Activated CD4-positive, alpha-beta T cell treated with anti-CD3 and anti-CD28 coated beads, Interleukin-2, Interleukin-4, amounts not matched to agents 100 ng/mL and 50 ng/mL, durations not matched to agents 16 hours and 8 hours (primary cell): ENCODE results near the gene CRACDL.
"Not testable (repeated sequence)": the region's sequence is repeated elsewhere in the genome, so short reads cannot be mapped to it uniquely, and the experiment has no call there.

Experiments used
- DNase-seq: peaks from one replicate; pipeline ENCODE4 v3.0.0-alpha.2; 2020; ENCODE audit warnings: low spot score

The CRACDL gene

DNA sequence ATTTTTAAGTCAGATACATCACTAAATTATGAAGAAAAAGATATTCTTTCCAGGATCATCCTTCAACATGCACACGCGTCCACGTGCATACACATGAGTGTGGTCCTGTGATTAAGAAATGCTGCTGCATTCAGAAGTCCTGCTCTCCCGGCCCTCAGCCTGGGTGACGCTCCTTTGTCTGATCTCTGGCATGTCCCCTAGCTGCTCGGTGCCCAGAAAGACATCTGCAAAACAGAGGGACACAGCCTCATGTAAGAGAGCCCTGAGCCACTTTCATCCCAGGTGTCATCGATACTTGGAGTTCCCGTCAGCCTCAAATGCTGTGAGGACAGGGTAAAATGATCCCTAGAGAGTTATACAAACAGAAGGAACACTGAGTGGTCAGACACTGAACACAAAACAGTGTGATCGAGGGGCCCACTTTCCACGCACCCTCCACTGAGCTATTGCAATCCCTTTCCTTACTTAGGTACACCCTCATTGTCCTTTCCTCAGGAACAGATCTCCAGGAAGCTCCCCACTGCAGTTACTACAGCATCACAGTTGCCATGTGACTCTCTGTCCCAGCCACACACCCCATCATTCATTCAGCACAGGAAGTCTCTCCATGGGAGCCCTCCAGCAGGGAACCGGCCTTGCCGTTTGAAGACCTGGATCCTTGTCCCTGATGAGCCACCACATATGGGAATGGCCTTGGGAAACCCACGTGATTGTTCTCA is 32.1 kb downstream of the CRACDL start:
- DNase-seq: no peak

DNA sequence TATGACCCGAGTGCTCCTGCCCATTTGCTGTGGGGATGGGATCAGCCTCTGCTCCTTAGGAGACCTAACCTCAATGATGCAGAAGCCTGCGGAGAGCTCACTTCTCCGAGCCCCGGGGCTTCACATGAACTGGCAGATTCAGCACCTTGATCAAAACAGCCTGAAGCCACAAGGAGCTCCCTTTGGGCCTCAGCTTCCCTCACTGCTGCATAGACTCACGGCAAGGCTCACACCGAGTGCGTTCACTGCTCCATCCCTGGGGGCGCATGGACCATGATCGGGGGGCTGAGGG is 33.0 kb downstream of the CRACDL start:
- DNase-seq: no peak

DNA sequence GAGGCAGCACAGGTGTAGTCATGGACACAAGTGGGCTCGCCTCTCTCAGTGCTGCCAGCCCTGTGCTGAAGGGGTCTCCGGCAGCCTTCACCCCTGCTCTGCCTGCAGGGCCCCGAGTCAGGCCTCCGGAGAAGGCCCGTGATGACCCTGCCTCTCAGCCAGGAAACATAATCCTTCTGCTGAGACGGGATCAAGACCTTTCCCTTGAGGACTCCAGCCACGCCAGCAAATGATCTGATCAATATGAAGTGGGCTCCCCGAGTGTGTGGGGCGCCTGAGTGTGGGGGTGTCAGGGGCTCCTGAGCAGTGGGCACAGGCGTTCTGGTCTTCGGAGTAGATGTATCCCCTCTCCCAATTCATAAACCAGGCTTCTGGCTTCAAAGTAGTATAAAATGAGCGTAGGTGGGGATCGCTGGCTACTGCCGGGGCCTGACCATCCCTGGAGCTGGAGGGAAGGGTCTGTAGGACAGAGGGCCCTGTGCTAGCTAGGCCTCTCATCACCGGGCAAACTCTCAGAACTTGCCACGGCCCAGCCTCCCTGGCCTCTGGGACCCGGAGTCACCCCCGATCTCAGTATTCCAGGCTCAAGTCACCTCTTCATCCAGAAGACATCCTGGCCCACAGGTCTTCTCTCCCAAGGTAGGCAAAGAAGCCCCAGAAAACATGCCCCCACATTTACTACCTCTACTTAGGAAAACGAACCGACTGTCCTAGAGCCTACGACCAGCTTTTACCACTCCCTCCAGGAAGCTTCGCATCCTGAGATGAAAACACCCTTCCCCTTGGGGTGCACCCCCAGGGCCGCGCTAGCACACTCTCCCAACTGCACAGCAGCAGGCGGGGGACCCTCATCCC is 33.6 kb downstream of the CRACDL start:
- DNase-seq: no peak

DNA sequence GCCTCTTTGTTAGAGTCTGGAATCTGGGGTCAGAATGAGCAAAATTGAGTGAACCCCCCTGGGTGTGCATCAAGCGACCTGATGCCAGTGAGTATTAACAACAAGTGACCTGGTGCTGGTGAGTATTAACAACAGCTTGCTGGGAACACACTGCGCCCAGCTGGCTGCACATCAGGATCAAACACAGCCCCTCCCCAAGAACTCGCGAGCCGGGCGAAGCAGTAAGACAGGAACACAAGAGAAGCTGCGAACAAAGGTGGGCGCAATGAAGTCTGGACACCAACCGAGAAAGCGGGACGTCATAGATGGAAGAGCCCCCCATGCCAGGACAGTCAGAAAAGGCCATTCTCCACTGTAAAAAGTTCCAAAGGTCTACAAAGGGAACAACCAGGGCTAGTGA is 34.3 kb downstream of the CRACDL start:
- DNase-seq: no peak

DNA sequence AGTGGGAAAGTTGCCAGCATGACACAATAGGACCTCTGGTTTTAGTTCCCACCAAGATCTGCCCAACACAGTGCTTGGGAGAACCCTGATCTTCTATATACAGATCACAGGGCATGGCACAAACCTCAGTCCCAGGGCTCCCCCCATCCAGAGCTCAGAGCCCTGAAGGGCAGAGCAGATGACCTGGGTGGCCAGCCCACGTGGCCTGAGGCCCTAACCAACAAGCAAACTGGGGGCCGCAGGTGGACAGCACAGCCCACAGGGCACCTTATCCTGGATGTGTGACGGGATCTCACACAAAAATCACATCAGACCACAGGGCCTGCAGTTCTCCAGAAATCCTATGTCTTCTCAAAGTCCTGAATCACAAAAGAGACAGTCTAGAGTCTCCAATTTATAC is 34.7 kb downstream of the CRACDL start:
- DNase-seq: no peak

DNA sequence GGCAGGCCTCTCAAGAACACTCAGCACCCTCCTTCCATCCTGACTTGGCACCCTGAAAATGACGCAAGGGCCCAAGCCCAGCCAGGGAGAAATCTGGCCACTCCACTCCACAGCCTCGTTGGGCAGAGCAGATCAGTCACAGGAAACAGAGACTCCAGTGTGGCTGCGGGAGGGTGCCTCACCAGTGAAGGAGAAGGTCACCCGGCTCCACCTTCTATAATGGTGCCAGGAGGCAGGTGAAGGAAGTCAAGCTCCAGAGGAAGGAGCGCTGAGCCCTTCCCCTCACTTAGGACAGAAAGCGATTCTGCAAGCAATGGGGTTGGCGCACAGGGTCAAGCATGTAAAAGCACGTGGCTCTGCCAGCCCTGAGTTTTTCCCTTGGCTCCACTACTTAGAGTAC is 35.3 kb downstream of the CRACDL start:
- no peak for DNase-seq

DNA sequence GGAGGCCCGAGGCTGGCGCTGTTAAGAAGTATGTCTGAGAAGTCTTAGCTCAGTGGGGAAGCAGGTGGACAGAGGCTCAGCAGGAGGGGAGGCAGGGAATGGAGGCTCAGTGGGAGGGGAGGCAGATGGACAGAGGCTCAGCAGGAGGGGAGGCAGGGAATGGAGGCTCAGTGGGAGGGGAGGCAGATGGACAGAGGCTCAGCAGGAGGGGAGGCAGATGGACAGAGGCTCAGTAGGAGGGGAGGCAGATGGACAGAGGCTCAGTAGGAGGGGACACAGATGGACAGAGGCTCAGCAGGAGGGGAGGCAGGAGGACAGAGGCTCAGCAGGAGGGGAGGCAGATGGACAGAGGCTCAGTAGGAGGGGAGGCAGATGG is 36.3 kb downstream of the CRACDL start:
- not testable (repeated sequence) for DNase-seq

DNA sequence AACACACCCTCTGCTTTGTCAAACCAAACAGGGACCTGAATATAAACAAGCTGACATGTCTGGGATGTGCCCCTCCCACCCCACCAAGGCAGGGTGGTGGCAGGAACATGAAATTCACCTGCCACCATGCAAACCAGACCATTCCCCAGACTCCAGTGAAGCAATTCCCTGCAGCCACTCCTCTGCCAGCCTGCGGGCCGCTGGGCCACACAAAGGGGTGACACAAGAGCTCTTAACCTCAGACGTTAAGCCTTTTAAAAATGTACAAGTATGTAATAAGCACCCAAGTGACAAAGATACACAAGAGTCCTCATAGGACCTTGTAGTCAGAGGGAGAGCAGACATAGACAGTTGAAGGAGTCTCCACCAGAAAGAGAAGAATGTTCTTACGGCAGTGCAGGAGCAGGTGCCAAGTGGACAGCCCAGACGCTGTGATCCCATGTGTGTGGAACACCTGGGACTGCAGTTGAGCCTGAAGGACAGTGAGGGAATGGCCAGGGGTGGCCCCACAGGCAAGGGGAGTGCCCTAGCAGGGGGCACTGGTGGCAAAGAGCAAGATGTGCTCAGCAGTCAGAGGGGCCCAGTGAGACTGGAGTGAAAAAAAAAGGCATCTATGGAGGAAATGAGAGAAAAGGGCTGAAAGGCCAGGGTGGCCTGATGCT is 36.9 kb downstream of the CRACDL start:
- DNase-seq: no peak

DNA sequence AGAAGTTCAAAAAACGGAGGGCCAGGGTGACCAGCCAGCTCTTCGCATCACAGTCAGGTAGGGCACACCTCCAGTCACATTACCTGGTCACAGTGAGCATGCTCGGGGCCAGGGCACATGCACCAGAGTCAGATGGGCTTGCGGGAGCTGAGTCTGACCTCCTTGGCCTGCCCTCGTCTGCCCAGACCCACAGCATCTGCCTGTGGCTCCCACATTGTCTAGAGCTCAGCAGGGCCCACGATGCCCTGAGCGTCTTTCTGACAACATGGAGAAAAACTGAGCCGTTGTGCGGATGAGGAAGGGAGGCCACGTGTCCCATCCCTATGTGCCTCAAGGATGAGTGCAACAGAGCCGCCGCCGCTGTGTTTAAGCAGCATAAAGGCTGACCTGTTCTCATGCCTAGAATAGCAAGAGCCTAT is 37.6 kb downstream of the CRACDL start:
- DNase-seq: no peak

DNA sequence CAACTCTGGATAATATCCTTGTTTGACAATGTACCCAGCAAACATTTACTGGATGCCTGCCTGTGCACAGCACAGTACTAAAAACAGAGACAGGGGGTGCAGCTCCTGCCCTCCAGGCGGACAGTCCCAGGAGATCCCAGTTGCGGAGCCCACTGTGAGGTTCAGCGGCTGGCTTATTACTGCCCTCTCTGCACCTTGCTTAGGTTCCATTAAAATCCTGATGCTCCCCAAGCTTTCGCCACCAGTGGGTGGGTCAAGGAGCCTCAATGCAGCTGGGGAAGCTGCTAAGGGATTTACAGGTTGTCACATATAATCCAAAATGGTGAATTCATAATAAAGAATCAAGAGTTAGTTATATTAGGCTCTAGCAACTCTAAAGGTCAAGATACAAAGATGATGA is 38.3 kb downstream of the CRACDL start:
- DNase-seq: no peak

DNA sequence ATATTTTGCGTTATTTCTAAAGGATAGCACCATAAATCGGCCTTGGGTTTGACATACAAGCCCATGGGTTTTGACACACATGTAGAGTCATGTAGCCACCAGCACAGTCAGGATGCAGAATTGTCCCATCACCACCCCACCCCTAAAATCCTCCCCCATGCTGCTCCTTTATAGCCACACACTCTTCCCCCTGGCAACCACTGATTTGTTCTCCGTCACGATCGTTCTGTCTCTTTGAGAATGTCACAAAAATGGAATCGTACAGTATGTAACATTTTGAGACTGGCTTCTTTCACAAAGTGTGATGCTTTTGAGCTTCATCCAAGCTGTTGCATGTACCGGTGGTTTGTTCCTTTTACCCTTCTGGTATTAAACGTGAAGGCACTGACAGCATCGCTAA is 39.1 kb downstream of the CRACDL start:
- DNase-seq: no peak

DNA sequence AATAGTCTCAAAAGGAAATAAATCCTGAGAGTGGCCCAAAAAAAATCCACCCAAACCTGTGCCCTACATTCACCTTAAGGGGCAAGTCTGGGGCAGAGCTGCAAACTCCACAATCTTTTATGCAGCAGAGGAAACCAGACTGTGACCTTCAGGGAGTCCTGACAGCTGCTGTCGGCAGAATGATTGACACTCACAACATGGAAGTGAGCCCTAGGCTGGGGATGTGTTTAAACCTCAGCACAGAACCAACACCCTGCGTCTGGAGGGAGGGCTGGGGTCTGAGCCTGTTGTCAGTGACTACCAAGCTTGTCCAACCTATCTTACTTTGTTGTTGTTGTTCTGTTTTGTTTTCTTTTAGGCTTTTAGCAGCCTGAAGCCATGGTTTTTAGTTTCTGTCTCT is 39.6 kb downstream of the CRACDL start:
- no peak for DNase-seq

DNA sequence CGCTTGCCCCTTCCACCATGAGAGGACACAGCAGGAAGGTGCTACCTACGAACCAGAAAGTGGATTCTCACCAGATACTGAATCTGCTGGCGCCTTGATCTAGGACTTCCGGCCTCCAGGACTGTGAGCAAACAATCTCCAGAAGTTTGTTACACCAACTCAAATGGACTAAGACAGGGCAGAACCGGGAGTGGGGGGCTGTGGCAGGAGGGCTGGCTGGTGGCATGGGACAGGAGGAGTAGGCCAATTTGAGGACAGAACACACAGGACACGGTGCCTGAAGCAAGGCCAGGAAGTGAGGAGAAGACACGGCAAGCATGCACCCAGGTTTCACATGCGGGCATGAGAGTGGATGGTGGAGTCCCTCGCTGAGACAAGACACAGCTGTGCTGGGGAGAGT is 40.1 kb downstream of the CRACDL start:
- no peak for DNase-seq

DNA sequence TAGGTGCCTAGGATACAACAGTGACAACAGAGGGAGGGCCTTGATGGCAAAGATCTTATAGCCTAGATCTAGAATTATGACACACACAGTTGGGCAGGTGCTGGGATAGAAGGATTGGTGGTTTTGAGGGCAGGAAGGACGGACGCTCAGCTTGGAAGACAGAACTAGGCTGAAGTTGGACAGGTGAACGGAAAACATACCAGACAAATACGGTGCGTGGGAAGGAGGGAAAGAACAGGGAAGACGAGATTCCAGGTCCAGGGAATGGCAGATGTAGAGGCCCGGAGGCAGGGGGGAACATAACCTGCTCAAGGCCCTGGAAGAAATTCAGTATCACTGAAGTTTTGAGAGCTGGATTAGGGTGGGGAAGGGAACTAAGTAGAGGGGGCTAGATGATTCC is 40.8 kb downstream of the CRACDL start:
- DNase-seq: no peak

DNA sequence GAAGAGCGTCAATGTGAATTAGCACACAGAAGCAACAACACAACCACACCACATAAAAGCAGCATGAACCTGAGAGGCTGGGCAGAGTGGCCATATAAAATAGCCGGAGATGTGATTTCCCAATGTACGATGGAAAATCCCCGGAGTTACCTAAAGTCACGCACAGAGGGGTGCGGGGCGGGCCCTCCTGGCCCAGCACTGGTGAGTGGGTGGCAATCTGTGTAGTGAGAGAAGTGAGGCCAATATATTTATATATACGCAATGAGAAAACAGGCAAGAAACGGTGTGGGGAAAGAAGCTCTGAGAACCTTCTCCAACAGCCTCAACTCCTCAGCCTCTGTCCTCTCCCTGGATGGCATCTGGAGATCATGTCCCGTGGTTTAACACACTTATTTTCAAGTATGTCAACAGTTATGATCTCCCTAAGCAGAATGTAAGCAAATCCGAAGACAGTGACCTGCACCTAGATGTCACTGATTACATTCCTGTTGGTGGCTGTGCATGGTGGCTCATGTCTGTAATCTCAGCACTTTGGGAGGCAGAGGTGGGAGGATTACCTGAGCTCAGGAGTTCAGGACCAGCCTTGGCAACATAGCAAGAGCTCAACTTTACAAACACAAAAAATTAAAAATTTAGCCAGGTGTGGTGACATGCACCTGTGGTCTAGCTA is 41.6 kb downstream of the CRACDL start:
- no peak for DNase-seq

DNA sequence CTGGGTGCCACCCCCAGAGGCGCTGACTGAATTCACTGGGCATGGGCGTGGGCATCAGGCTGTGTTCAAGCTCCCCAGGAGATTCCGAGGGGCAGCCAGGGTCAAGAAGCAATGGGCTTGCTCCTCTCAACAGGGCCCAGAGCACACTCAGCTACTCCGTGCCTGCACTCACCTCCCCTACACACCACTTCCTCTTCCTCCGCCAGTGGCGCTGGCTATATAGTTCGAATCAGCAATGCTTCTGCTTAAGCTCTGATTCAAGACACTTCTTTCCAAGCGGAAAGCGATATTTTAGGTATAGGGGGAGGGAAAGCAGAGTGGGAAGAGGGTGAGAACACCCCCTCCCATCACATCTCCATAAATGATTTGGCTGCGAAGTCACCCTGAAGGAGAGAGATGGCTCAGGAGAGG is 42.1 kb downstream of the CRACDL start:
- DNase-seq: no peak

DNA sequence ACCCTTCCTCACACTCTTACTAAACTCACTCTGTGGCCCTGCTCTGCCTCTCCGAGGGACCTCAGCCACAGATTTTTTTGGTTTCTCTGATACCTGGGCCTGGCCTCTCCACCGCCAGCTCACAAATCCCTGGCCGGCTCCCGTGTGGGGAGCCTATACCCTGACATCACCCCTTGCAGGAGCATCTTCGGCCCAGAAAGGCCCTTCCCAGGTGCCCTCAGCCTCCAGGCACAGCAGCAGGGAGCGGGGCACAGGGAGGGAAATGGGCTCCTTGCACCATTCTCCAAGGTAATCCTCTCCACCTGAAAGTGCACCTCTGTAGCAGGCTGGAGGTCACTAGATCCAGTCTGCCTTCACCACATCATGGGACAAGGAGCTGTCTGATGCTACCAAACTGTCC is 43.2 kb downstream of the CRACDL start:
- no peak for DNase-seq

DNA sequence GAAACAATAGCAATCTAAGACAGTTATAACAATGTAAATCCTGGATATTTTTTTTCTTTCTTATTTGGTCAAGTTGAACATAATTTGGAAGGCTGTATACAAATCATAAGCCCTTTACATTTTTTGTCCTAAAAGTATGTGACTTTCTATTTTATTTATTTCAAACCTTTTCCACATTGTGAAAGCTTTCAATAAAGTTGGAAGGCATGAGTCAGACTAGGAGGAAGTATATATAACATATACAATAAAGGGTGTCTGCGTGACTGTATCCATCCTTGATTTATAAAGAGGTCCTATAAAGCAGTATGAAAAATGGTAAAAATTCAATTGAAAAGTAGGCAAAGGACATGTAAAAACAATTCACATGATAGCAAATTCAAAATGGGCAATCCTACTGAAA is 44.4 kb downstream of the CRACDL start:
- no peak for DNase-seq

DNA sequence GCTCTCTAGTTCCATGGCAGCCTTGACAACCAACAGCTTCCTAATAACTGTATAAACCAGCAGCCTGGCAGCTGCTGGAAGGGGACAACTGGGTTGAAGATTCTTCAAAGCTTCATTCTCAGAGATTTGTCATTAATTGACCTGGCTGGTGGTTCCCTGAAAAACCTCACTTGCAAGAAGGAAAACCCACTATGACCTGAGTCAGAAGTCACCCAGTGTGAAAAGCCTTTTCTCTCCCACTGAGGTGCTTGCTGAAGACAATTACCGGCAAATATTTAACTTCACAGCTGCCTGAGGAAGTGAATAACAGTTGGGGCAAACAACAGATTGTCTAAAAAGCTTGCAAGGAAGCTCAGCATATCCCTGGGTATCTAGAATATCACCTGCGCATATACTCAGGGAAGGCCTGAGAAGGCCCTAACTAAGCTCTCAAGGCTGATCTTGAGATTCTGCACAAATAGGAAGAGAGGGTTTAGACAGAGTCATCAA is 49.9 kb downstream of the CRACDL start:
- no peak for DNase-seq

DNA sequence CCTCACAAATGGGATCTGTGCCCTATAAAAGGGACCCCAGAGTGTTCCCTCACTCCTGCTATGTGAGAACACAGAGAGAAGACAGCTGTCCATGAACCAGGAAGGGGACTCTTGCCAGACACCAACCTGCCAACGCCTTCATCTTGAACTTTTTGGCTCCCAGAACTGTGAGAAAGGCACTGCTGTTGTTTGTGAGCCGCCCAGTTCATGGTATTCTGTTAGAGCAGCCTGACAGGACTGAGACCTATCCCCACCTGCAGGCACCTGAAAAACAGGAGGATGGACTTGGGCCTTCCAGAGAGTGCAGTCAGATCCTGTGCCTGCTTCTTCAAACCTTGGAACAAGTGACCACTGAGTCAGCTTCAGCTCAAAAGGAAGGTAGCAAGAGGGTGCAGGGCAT is 51.4 kb downstream of the CRACDL start:
- DNase-seq: no peak

DNA sequence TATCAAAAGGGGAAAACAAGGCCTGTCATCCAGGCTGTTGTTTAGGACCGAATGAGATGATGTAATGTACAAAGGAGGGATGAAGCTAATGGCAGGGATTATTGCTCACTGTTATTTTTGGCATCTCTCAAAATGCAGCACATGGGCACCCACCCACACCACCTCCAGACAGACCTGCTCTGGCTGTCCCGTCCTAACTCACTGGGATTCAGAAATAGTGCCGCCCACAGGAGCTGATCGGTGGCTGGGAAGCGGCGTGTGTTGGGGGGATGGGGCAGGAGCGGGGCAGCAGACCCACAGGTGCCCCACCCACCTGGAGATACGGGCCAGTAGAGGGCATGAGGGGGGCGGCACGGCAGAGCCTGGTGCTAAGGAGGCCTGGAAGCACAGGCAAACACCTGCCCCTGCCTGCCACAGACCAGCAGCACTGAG is 52.2 kb downstream of the CRACDL start:
- DNase-seq: no peak

DNA sequence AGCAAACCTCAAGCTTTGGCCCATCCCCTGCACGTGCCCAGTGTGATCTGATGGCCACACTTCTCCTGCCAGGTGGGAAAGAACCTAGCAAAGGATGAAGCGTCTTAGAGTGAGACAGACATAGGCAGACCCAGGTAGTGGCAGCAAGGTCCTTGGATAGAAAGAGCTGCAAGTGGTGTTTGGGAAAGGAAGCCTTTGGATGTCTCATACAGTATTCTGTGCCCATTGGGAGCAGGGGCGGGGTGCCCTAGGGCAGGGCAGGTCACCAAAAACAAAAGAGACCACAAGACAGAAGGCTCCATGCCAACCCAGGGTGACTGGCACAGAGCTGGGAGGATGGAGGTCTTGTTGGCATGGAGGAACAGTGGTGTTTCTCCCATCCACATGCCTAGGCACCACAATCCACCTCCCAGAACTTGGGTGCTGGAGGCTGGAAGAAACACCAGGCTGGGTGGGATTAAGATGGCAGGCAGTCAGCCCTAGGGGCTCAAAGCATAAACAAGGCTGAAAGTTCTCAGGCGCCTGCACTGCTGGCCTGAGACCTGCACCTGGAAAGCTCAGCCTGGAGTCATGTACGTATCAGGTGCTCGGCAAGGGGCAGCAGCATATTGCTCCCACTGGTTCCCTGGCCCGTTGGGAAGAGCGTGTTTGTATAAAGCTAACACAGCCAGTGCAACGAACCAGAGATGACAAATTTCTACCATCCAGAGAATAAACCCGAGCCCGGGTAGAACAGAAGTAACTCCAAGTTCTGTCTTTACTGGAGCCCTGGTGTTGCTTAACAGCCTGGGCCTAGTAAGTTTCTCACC is 52.9 kb downstream of the CRACDL start:
- DNase-seq: no peak
